H9 (cell line): ENCODE results near the gene PNPLA7. TPM values are rescaled to one million over a fixed set of nuclear protein-coding genes. Genes with fewer than 3 reads are reported as not detected.

Experiments
- DNase-seq: peaks from one replicate; pipeline ENCODE4 v3.0.0-alpha.2; 2017
- H2AFZ ChIP-seq: one replicate; pipeline ENCODE4 v1.6.1; 2013; ENCODE audit warnings: mild to moderate bottlenecking, low read length, control low read depth, moderate library complexity
- H2AK5ac ChIP-seq: 2 replicates; pipeline ENCODE4 v1.6.1; 2013; ENCODE audit warnings: low read length, control low read depth, mixed read lengths; ENCODE audit not compliant: insufficient read length
- H2BK120ac ChIP-seq: one replicate; pipeline ENCODE4 v1.6.1; 2013; ENCODE audit warnings: low read depth, mild to moderate bottlenecking, low read length, control low read depth, inconsistent platforms; ENCODE audit not compliant: poor library complexity, severe bottlenecking
- H2BK12ac ChIP-seq: 2 replicates; pipeline ENCODE4 v1.6.1; 2013; ENCODE audit warnings: low read length, control low read depth, mixed read lengths, low read depth; ENCODE audit not compliant: insufficient read length
- H2BK15ac ChIP-seq: 2 replicates; pipeline ENCODE4 v1.6.1; 2013; ENCODE audit warnings: low read depth, low read length, control low read depth
- H2BK20ac ChIP-seq: one replicate; pipeline ENCODE4 v1.6.1; 2013; ENCODE audit warnings: low read depth, mild to moderate bottlenecking, low read length, control low read depth, inconsistent platforms; ENCODE audit not compliant: poor library complexity, severe bottlenecking
- H2BK5ac ChIP-seq: 2 replicates; pipeline ENCODE4 v1.6.1; 2013; ENCODE audit warnings: low read length, control low read depth, mixed read lengths; ENCODE audit not compliant: insufficient read length
- H3K14ac ChIP-seq: 2 replicates; pipeline ENCODE4 v1.6.1; 2013; ENCODE audit warnings: low read length, control low read depth; ENCODE audit not compliant: insufficient read depth
- H3K18ac ChIP-seq: 2 replicates; pipeline ENCODE4 v1.6.1; 2013; ENCODE audit warnings: low read depth, mild to moderate bottlenecking, mixed read lengths, low read length, control low read depth; ENCODE audit not compliant: insufficient read length
- H3K23ac ChIP-seq: 2 replicates; pipeline ENCODE4 v1.6.1; 2013; ENCODE audit warnings: low read length, control low read depth, mixed read lengths, low read depth; ENCODE audit not compliant: insufficient read length
- H3K23me2 ChIP-seq: 2 replicates; pipeline ENCODE4 v1.6.1; 2013; ENCODE audit warnings: low read depth, mild to moderate bottlenecking, mixed read lengths, low read length, control low read depth; ENCODE audit not compliant: insufficient read length, poor library complexity, severe bottlenecking
- H3K27ac ChIP-seq: 2 replicates; pipeline ENCODE4 v1.5.1; 2013; ENCODE audit warnings: low read length, control low read depth, mixed read lengths, low read depth; ENCODE audit not compliant: insufficient read length
- H3K27me3 ChIP-seq: 2 replicates; pipeline ENCODE4 v1.6.1; 2013; ENCODE audit warnings: low read length, control low read depth, inconsistent platforms; ENCODE audit not compliant: insufficient read depth
- H3K4ac ChIP-seq: 2 replicates; pipeline ENCODE4 v1.6.1; 2013; ENCODE audit warnings: low read depth, mild to moderate bottlenecking, control low read depth, inconsistent platforms, low read length, moderate library complexity
- H3K4me1 ChIP-seq: 2 replicates; pipeline ENCODE4 v1.6.1; 2013; ENCODE audit warnings: low read length, control low read depth, inconsistent platforms; ENCODE audit not compliant: insufficient read depth
- H3K4me2 ChIP-seq: 2 replicates; pipeline ENCODE4 v1.6.1; 2013; ENCODE audit warnings: low read length, control low read depth, mixed read lengths; ENCODE audit not compliant: insufficient read length, insufficient read depth
- H3K56ac ChIP-seq: 2 replicates; pipeline ENCODE4 v1.6.1; 2013; ENCODE audit warnings: low read depth, mild to moderate bottlenecking, mixed read lengths, low read length, control low read depth; ENCODE audit not compliant: insufficient read length
- H3K79me1 ChIP-seq: 2 replicates; pipeline ENCODE4 v1.6.1; 2013; ENCODE audit warnings: low read depth, mild to moderate bottlenecking, moderate library complexity, low read length, control low read depth, inconsistent platforms; ENCODE audit not compliant: insufficient read depth, poor library complexity, severe bottlenecking
- H3K79me2 ChIP-seq: 2 replicates; pipeline ENCODE4 v1.6.1; 2013; ENCODE audit warnings: low read length, control low read depth, inconsistent platforms; ENCODE audit not compliant: insufficient read depth
- H3K9ac ChIP-seq: 2 replicates; pipeline ENCODE4 v1.6.1; 2013; ENCODE audit warnings: low read length, control low read depth, mixed read lengths; ENCODE audit not compliant: insufficient read length; ENCODE audit errors: extremely low read depth
- H3K9me3 ChIP-seq: one replicate; pipeline ENCODE4 v1.6.1; 2013; ENCODE audit warnings: low read depth, low read length, inconsistent platforms; ENCODE audit not compliant: control insufficient read depth
- H3T11ph ChIP-seq: one replicate; pipeline ENCODE4 v1.6.1; 2013; ENCODE audit warnings: mild to moderate bottlenecking, low read length, control low read depth, inconsistent platforms
- H4K20me1 ChIP-seq: one replicate; pipeline ENCODE4 v1.6.1; 2013; ENCODE audit not compliant: control insufficient read depth, insufficient read length, insufficient read depth
- H4K5ac ChIP-seq: 2 replicates; pipeline ENCODE4 v1.6.1; 2013; ENCODE audit warnings: low read depth, mild to moderate bottlenecking, mixed read lengths, low read length, control low read depth; ENCODE audit not compliant: insufficient read length
- H4K8ac ChIP-seq: replicated peaks from 2 replicates; pipeline ENCODE4 v1.6.1; 2013; ENCODE audit warnings: low read length, control low read depth, mixed read lengths, low read depth; ENCODE audit not compliant: insufficient read length
- H4K91ac ChIP-seq: 2 replicates; pipeline ENCODE4 v1.6.1; 2013; ENCODE audit warnings: low read depth, mild to moderate bottlenecking, moderate library complexity, mixed read lengths, low read length, control low read depth; ENCODE audit not compliant: insufficient read length
- H3K27ac Mint-ChIP-seq, 3 experiments: 2 replicates in 2 of 3; 3 replicates in 1 of 3; pipeline ENCODE4 v1.8.0; 2020 to 2021; ENCODE audit warnings: mixed read lengths in 3 of 3, mild to moderate bottlenecking in 1 of 3, moderate library complexity in 1 of 3
- H3K27me3 Mint-ChIP-seq: 2 replicates; pipeline ENCODE4 v1.8.0; 2021; ENCODE audit warnings: low read depth, mild to moderate bottlenecking, moderate library complexity, mixed read lengths
- H3K36me3 Mint-ChIP-seq, 3 experiments: 2 replicates in 2 of 3; 3 replicates in 1 of 3; pipeline ENCODE4 v1.8.0; 2020 to 2021; ENCODE audit warnings: low read depth in 3 of 3, mixed read lengths in 3 of 3; ENCODE audit not compliant: insufficient read depth in 1 of 3
- H3K4me1 Mint-ChIP-seq, 2 experiments: 2 replicates each; pipeline ENCODE4 v1.8.0; 2020; ENCODE audit warnings: mixed read lengths in 2 of 2
- H3K4me3 Mint-ChIP-seq, 2 experiments: 2 replicates in 1 of 2; 3 replicates in 1 of 2; pipeline ENCODE4 v1.8.0; 2020 to 2021; ENCODE audit warnings: mild to moderate bottlenecking in 2 of 2, mixed read lengths in 2 of 2, moderate library complexity in 1 of 2
- H3K9me3 Mint-ChIP-seq, 2 experiments: 2 replicates in 1 of 2; 3 replicates in 1 of 2; pipeline ENCODE4 v1.8.0; 2020; ENCODE audit warnings: mild to moderate bottlenecking in 2 of 2, mixed read lengths in 2 of 2, moderate library complexity in 1 of 2
- CTCF ChIP-seq: fragments of 200-600 bp; sonication (generic); conservative IDR thresholded peaks from 3 replicates; pipeline ENCODE4 v1.8.0; 2021; ENCODE audit warnings: antibody characterized with exemption, mild to moderate bottlenecking
- WGBS: extraction: QIAGEN DNeasy Blood & Tissue Kit; methylation state at CpG from one replicate; pipeline ENCODE4 v1.1.7; 2013; ENCODE audit warnings: missing lambda C conversion rate, low lambda C conversion rate, mixed read lengths; ENCODE audit not compliant: insufficient read length; ENCODE audit errors: extremely low coverage; 5-methylcytosine and 5-hydroxymethylcytosine counted together
- total RNA-seq: library from RNA; stranded (reverse); gene quantifications from 2 replicates; pipeline ENCODE4 v1.2.1, GENCODE V29; 2021

Gene PNPLA7
- total RNA-seq, 1 experiment from 2014 or later, result 1.8 TPM

GRCh38 chr9:137434498-137435380 is 115.5 kb downstream of the PNPLA7 start:
- H3K27ac Mint-ChIP-seq, result no peak overlapping the region
- H3K14ac ChIP-seq, result no peak overlapping the region
- no peak overlapping the region for H3K23ac ChIP-seq
- H3K27me3 ChIP-seq, result no peaks in the 10 kb centered on the region
- H2BK20ac ChIP-seq, result no peak overlapping the region
- no peak overlapping the region; a peak in 1 of 5 replicates for H3K4me3 Mint-ChIP-seq
- no peak overlapping the region for H2AFZ ChIP-seq
- TF ChIP-seq CTCF, result no peak
- H3K36me3 Mint-ChIP-seq, result no peaks in the 10 kb centered on the region
- no peaks in the 10 kb centered on the region for H3K79me2 ChIP-seq
- no peak overlapping the region for H3K56ac ChIP-seq
- H2BK15ac ChIP-seq, result no peak overlapping the region
- no peaks in the 10 kb centered on the region for H3K9me3 ChIP-seq
- no peak overlapping the region for H3K4ac ChIP-seq
- H2BK12ac ChIP-seq, result no peak overlapping the region
- no peak overlapping the region for H3K27ac ChIP-seq
- no peaks in the 10 kb centered on the region for H4K20me1 ChIP-seq
- no peaks in the 10 kb centered on the region for H3K79me1 ChIP-seq
- no peaks in the 10 kb centered on the region for H3K4me1 ChIP-seq
- no peak overlapping the region for H3K9ac ChIP-seq
- DNase-seq, result no peak
- peaks cover 3% of the 10 kb centered on the region; the same call in 1 of the 2 replicates for H3K27me3 Mint-ChIP-seq
- no peak overlapping the region for H2BK5ac ChIP-seq
- no peak overlapping the region for H2BK120ac ChIP-seq
- no peak overlapping the region for H3T11ph ChIP-seq
- no peak overlapping the region for H4K91ac ChIP-seq
- no peaks in the 10 kb centered on the region; a peak in 1 of 4 replicates for H3K4me1 Mint-ChIP-seq
- H3K9me3 Mint-ChIP-seq, result no peaks in the 10 kb centered on the region
- no peak overlapping the region for H3K18ac ChIP-seq
- H3K23me2 ChIP-seq, result no peaks in the 10 kb centered on the region
- WGBS, result no CpG with 5 or more reads among the region's 43 CpGs
- H4K5ac ChIP-seq, result no peak overlapping the region
- H3K4me2 ChIP-seq, result no peak overlapping the region
- H2AK5ac ChIP-seq, result no peak overlapping the region
- H4K8ac ChIP-seq, result no peak overlapping the region
